ENCODE measurements around the gene SBNO1. TPM values are rescaled to one million over a fixed set of nuclear protein-coding genes. Genes with fewer than 3 reads are reported as not detected.

The SBNO1 gene
- total RNA-seq, 1 experiment from 2014 or later, result 43.8 TPM

GRCh38 chr12:123270214-123271000 lies 94.2 kb downstream of the SBNO1 start:
- Histone ChIP-seq H3K4me2 (ENCODE audit: low read length) (peak overlapping the region; percentile 79), H3K4me3 (replicated peaks in 1 of 2; ENCODE audit: low read depth in 1 of 2, low read length in 2 of 2) (peak overlapping the region; percentile 72 to 76), H3K27ac (ENCODE audit: low read depth, low read length) (peak overlapping the region; percentile 92), H3K36me3 (ENCODE audit: control insufficient read depth in 1 of 2, insufficient read depth in 2 of 2, low read length in 2 of 2) (peaks cover 0 to 2% of the 10 kb centered on the region in 2 experiments; a peak in 1 of 4 replicates), H3K4me1 (ENCODE audit: control insufficient read depth in 1 of 2, insufficient read depth in 2 of 2, low read length in 2 of 2) (peaks cover 6 to 19% of the 10 kb centered on the region in 2 experiments; a peak in 3 of 4 replicates), H4K20me1 (ENCODE audit: insufficient read depth) (no peaks in the 10 kb centered on the region), H3K9me3 (ENCODE audit: control insufficient read depth in 1 of 2, insufficient read depth in 1 of 2, low read depth in 1 of 2, low read length in 2 of 2) (no peaks in the 10 kb centered on the region), H3K79me2 (ENCODE audit: insufficient read depth, low read length) (peaks cover 49% of the 10 kb centered on the region), H3K27me3 (ENCODE audit: insufficient read depth, low read length) (no peaks in the 10 kb centered on the region), H3K9ac (ENCODE audit: low read length) (peak overlapping the region; percentile 82), H3K9me2 (ENCODE audit: insufficient read depth) (no peaks in the 10 kb centered on the region), H2AFZ (ENCODE audit: low read depth, low read length, poor library complexity, severe bottlenecking) (no peak overlapping the region)
- intact Hi-C loops (cut with micrococcal nuclease), result loop anchor here (1.0 kb wide), 1 partner anchor 312 kb away; no protein-coding TSS in a partner anchor
- DNase-seq (ENCODE audit: low read depth, low spot score) (no peak), ATAC-seq (peak; percentile 16)
- ChIA-PET POLR2A (no interaction called here), CTCF (interaction anchor here (0.6 kb wide), 1 partner anchor 137 kb away, joined by 3 read pairs; no protein-coding TSS in a partner anchor), RAD21 (ENCODE audit: low non-redundant PET in 1 of 2, low total read pairs in 2 of 2, uncharacterized antibody in 2 of 2, unreplicated experiment in 2 of 2) (no interaction called here)
- TF ChIP-seq ZNF274 (IDR thresholded peaks at IDR 0.05; ENCODE audit: low read depth, low read length) (no peak), RAD21 (IDR thresholded peaks at IDR 0.05; ENCODE audit: low read depth) (no peak), FOSL1 (IDR thresholded peaks at IDR 0.05; ENCODE audit: low read depth) (no peak), TCF7L2 (IDR thresholded peaks at IDR 0.05; ENCODE audit: borderline replicate concordance, extremely low read depth, insufficient read depth, insufficient read length) (no peak), REST (IDR thresholded peaks at IDR 0.05; ENCODE audit: low read depth) (no peak), SIN3A (IDR thresholded peaks at IDR 0.05; ENCODE audit: low read depth) (no peak), ELF1 (IDR thresholded peaks at IDR 0.05; ENCODE audit: borderline replicate concordance, low read depth) (no peak), EZH2 (IDR thresholded peaks at IDR 0.05) (no peak), POLR2A (IDR thresholded peaks at IDR 0.05; ENCODE audit: borderline replicate concordance, extremely low read depth, insufficient read depth, insufficient read length) (no peak), EZH2phosphoT487 (IDR thresholded peaks at IDR 0.05; ENCODE audit: borderline replicate concordance) (no peak), SRF (IDR thresholded peaks at IDR 0.05; ENCODE audit: low read depth) (no peak), POLR2AphosphoS5 (IDR thresholded peaks at IDR 0.05; ENCODE audit: low read depth, low read length) (no peak), MAX (IDR thresholded peaks at IDR 0.05) (no peak), EGR1 (IDR thresholded peaks at IDR 0.05; ENCODE audit: low read depth) (no peak), CTCF (IDR thresholded peaks at IDR 0.05 in 2 of 3, conservative IDR thresholded peaks at IDR 0.05 in 1 of 3; ENCODE audit: borderline replicate concordance in 1 of 3, insufficient read depth in 1 of 3, low read depth in 2 of 3, low read length in 2 of 3) (no peak), ZBTB33 (IDR thresholded peaks at IDR 0.05; ENCODE audit: extremely low read depth, insufficient replicate concordance, low read length) (no peak), ATF3 (IDR thresholded peaks at IDR 0.05) (no peak), ZFX (IDR thresholded peaks at IDR 0.05) (no peak), CEBPB (IDR thresholded peaks at IDR 0.05; ENCODE audit: low read depth) (no peak)
- TSS peak; percentile 57 for BruUV-seq (replicated peaks)

All from HCT116 (cell line).